SK-N-SH (cell line): ENCODE results near the gene EFCAB14. TPM values are rescaled to one million over a fixed set of nuclear protein-coding genes. Genes with fewer than 3 reads are reported as not detected.
A peak's percentile ranks its signal among the peaks of the same experiment; 100 is the strongest.

Experiments
- CTCF ChIA-PET: fragments of 300-600, 350-600 bp; formaldehyde crosslinking; extraction: SDS; loops from one replicate; lab custom pipeline; 2021; lab: Yijun Ruan, JAX
- POLR2A ChIA-PET: fragments of 350-600 bp; sonication (Branson Sonifier 250); formaldehyde crosslinking; extraction: SDS; loops from one replicate; lab custom pipeline; 2020; ENCODE audit warnings: antibody characterized with exemption, inconsistent platforms; lab: Yijun Ruan, JAX
- DNase-seq: peaks from one replicate; pipeline ENCODE4 v3.0.0; 2012
- H2AFZ ChIP-seq: fragments of 200-600 bp; sonication (generic); 2 replicates; pipeline ENCODE4 v1.8.1; 2016; ENCODE audit warnings: antibody characterized with exemption, mild to moderate bottlenecking, low read depth
- H3F3A ChIP-seq: fragments of 200-600 bp; sonication (generic); replicated peaks from 2 replicates; pipeline ENCODE3; 2016; ENCODE audit warnings: antibody characterized with exemption, mild to moderate bottlenecking; ENCODE audit not compliant: insufficient read depth
- H3K27ac ChIP-seq, 2 experiments: fragments of 200-500 bp in 1 of 2; fragments of 200-600 bp in 1 of 2; sonication (Bioruptor generic) in 1 of 2; sonication (generic), shearing (Covaris generic) in 1 of 2; 2 replicates each; pipeline versions ENCODE4 v1.5.1 to v1.6.1; 2014 to 2016; ENCODE audit warnings: low read depth in 2 of 2, inconsistent platforms in 1 of 2, low read length in 1 of 2, mild to moderate bottlenecking in 1 of 2, mixed read lengths in 1 of 2
- H3K27me3 ChIP-seq: fragments of 200-600 bp; sonication (generic), shearing (Covaris generic); 2 replicates; pipeline ENCODE4 v1.6.1; 2016; ENCODE audit warnings: mixed run types; ENCODE audit not compliant: insufficient read depth
- H3K36me3 ChIP-seq, 2 experiments: fragments of 200-500 bp in 1 of 2; fragments of 200-600 bp in 1 of 2; sonication (Bioruptor generic) in 1 of 2; sonication (generic) in 1 of 2; replicated peaks in 1 of 2; 2 replicates each; pipeline versions ENCODE3 to v1.5.1; 2014 to 2016; ENCODE audit warnings: low read length in 1 of 2, mild to moderate bottlenecking in 1 of 2; ENCODE audit not compliant: insufficient read depth in 2 of 2, control insufficient read depth in 1 of 2
- H3K4me1 ChIP-seq, 2 experiments: fragments of 200-500 bp in 1 of 2; fragments of 200-600 bp in 1 of 2; sonication (Bioruptor generic) in 1 of 2; sonication (generic), shearing (Covaris generic) in 1 of 2; 2 replicates each; pipeline versions ENCODE4 v1.5.1 to v1.6.1; 2014 to 2016; ENCODE audit warnings: low read depth in 1 of 2, low read length in 1 of 2, mixed run types in 1 of 2; ENCODE audit not compliant: insufficient read depth in 2 of 2, control insufficient read depth in 1 of 2
- H3K4me2 ChIP-seq: fragments of 200-600 bp; sonication (generic), shearing (Covaris generic); 2 replicates; pipeline ENCODE4 v1.6.1; 2017; ENCODE audit warnings: mixed run types
- H3K4me3 ChIP-seq, 2 experiments: fragments of 200-500 bp in 1 of 2; fragments of 200-600 bp in 1 of 2; sonication (Bioruptor generic) in 1 of 2; sonication (generic), shearing (Covaris generic) in 1 of 2; 2 replicates each; pipeline versions ENCODE4 v1.5.1 to v1.8.1; 2014 to 2016; ENCODE audit warnings: low read depth in 2 of 2, inconsistent platforms in 1 of 2, low read length in 1 of 2, mild to moderate bottlenecking in 1 of 2, mixed read lengths in 1 of 2, moderate library complexity in 1 of 2
- H3K79me2 ChIP-seq: fragments of 200-600 bp; sonication (generic); 2 replicates; pipeline ENCODE4 v1.8.1; 2017; ENCODE audit warnings: mild to moderate bottlenecking; ENCODE audit not compliant: insufficient read depth
- H3K9ac ChIP-seq: fragments of 200-600 bp; sonication (generic); 2 replicates; pipeline ENCODE4 v1.6.1; 2017; ENCODE audit warnings: mixed run types
- H3K9me2 ChIP-seq: fragments of 200-600 bp; sonication (generic); 2 replicates; pipeline ENCODE4 v1.6.1; 2017; ENCODE audit warnings: mixed run types
- H3K9me3 ChIP-seq: fragments of 200-600 bp; sonication (generic); 2 replicates; pipeline ENCODE4 v1.6.1; 2017; ENCODE audit warnings: mixed run types, mild to moderate bottlenecking, moderate library complexity
- H4K20me1 ChIP-seq: fragments of 200-600 bp; sonication (generic); 2 replicates; pipeline ENCODE4 v1.6.1; 2017; ENCODE audit warnings: mild to moderate bottlenecking, mixed run types; ENCODE audit not compliant: insufficient read depth
- CHD2 ChIP-seq: fragments of 150-350 bp; IDR thresholded peaks from 2 replicates; pipeline ENCODE4 v1.6.1; 2018; ENCODE audit warnings: low read length; ENCODE audit not compliant: partially characterized antibody
- EP300 ChIP-seq, 2 experiments: IDR thresholded peaks; 2 replicates each; pipeline versions ENCODE4 v1.4.0 to v1.6.1; 2012; ENCODE audit warnings: borderline replicate concordance in 1 of 2, low read depth in 1 of 2, low read length in 1 of 2
- EZH2phosphoT487 ChIP-seq: fragments of 200-600 bp; sonication (generic); IDR thresholded peaks from 2 replicates; pipeline ENCODE4 v1.6.1; 2017; ENCODE audit warnings: low read depth, mixed run types, mild to moderate bottlenecking, antibody characterized with exemption, moderate library complexity, borderline replicate concordance
- FOSL2 ChIP-seq: IDR thresholded peaks from 2 replicates; pipeline ENCODE4 v1.4.0; 2012; ENCODE audit warnings: low read depth, mild to moderate bottlenecking, moderate library complexity, borderline replicate concordance
- GATA2 ChIP-seq: sonication (generic); formaldehyde crosslinking; IDR thresholded peaks from 2 replicates; pipeline ENCODE4 v1.5.0; 2020; ENCODE audit warnings: mild to moderate bottlenecking, missing genetic modification reagents
- MXI1 ChIP-seq: IDR thresholded peaks from 2 replicates; pipeline ENCODE4 v1.6.1; 2012; ENCODE audit warnings: mild to moderate bottlenecking, low read depth, low read length, improper control_type of control experiment
- POLR2AphosphoS5 ChIP-seq: IDR thresholded peaks from 2 replicates; pipeline ENCODE4 v1.6.1; 2012; ENCODE audit warnings: low read depth, low read length
- RAD21 ChIP-seq: IDR thresholded peaks from 2 replicates; pipeline ENCODE4 v1.6.1; 2012; ENCODE audit warnings: mild to moderate bottlenecking, low read length
- RCOR1 ChIP-seq: fragments of 150-350 bp; IDR thresholded peaks from 2 replicates; pipeline ENCODE4 v1.6.1; 2017; ENCODE audit warnings: antibody characterized with exemption, low read length
- SMC3 ChIP-seq: IDR thresholded peaks from 2 replicates; pipeline ENCODE4 v1.6.1; 2012; ENCODE audit warnings: low read depth, low read length, improper control_type of control experiment
- TAF1 ChIP-seq: IDR thresholded peaks from 2 replicates; pipeline ENCODE4 v1.6.1; 2012; ENCODE audit warnings: low read depth, mild to moderate bottlenecking, low read length, moderate library complexity, borderline replicate concordance
- TCF12 ChIP-seq: IDR thresholded peaks from 2 replicates; pipeline ENCODE4 v1.4.0; 2012
- WGBS: methylation state at CpG from one replicate; pipeline ENCODE4 v1.1.6; 2017; ENCODE audit warnings: low lambda C conversion rate; 5-methylcytosine and 5-hydroxymethylcytosine counted together
- polyA plus RNA-seq, 3 experiments: library from polyadenylated mRNA; depleted of rRNA; stranded (reverse); fragments of >200 nt; gene quantifications; 2 replicates each; pipeline ENCODE4 v1.2.3, GENCODE V29; 2012
- TF ChIP-seq, protein P1 (sequence below): IDR thresholded peaks from 2 replicates; pipeline ENCODE4 v1.4.0; 2012; ENCODE audit warnings: low read depth, borderline replicate concordance
- TF ChIP-seq, protein P2 (sequence below): IDR thresholded peaks from 2 replicates; pipeline ENCODE4 v1.4.0; 2012; ENCODE audit warnings: low read depth, borderline replicate concordance
- TF ChIP-seq, protein P3 (sequence below): fragments of 200-600 bp; sonication (generic); IDR thresholded peaks from 2 replicates; pipeline ENCODE4 v1.6.1; 2017; ENCODE audit warnings: antibody characterized with exemption, mild to moderate bottlenecking, moderate library complexity

EFCAB14 gene
- polyA plus RNA-seq, 1 of the 3 experiments (the other 2 are of a cell fraction): 13.6 TPM

DNA sequence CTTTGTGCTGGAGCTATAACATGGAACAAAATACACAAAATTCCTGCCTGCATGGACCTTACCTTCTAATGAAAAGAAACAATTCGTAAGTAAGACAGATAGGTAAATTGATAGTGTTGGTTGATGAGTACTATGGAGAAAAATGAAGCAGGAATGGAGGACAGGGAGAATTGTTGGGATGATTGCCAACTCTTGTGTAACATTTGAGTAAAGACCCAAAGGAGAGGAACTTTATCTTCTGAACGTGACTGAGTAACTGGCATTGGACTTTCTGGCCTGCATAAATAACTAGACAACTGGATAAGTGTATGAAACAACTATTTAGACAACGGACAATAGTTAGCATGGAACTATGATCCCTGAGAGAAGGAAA, 6.8 kb upstream of the EFCAB14 start:
- Histone ChIP-seq H3K36me3 (no peaks in the 10 kb centered on the region), H3K4me3 (no peak overlapping the region), H4K20me1 (no peaks in the 10 kb centered on the region), H3F3A (no peaks in the 10 kb centered on the region), H3K4me1 (no peaks in the 10 kb centered on the region; a peak in 1 of 4 replicates), H3K4me2 (no peak overlapping the region), H3K79me2 (no peaks in the 10 kb centered on the region), H3K9ac (no peak overlapping the region), H3K9me3 (no peaks in the 10 kb centered on the region), H3K9me2 (no peaks in the 10 kb centered on the region), H3K27ac (no peak overlapping the region), H3K27me3 (no peaks in the 10 kb centered on the region; the same call in 1 of the 2 replicates), H2AFZ (no peak overlapping the region)
- CTCF ChIA-PET: interaction anchor here (0.5 to 3.9 kb wide), 28 partner anchors 11 to 322 kb away, joined by 3 to 25 read pairs (median 4); no protein-coding TSS in a partner anchor
- DNase-seq: no peak
- 10% methylated on average over 3 of the region's 3 CpGs for WGBS
- TF ChIP-seq, protein P1, sequence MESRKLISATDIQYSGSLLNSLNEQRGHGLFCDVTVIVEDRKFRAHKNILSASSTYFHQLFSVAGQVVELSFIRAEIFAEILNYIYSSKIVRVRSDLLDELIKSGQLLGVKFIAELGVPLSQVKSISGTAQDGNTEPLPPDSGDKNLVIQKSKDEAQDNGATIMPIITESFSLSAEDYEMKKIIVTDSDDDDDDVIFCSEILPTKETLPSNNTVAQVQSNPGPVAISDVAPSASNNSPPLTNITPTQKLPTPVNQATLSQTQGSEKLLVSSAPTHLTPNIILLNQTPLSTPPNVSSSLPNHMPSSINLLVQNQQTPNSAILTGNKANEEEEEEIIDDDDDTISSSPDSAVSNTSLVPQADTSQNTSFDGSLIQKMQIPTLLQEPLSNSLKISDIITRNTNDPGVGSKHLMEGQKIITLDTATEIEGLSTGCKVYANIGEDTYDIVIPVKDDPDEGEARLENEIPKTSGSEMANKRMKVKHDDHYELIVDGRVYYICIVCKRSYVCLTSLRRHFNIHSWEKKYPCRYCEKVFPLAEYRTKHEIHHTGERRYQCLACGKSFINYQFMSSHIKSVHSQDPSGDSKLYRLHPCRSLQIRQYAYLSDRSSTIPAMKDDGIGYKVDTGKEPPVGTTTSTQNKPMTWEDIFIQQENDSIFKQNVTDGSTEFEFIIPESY: no peak
- TF ChIP-seq FOSL2 (no peak), TCF12 (no peak), POLR2AphosphoS5 (no peak), RCOR1 (no peak), TAF1 (no peak), EP300 (IDR thresholded peaks at IDR 0.05; ENCODE audit: borderline replicate concordance in 1 of 2, low read depth in 1 of 2, low read length in 1 of 2) (no peak), EZH2phosphoT487 (no peak), GATA2 (CRISPR knock-in tag) (no peak)
- TF ChIP-seq, protein P2, sequence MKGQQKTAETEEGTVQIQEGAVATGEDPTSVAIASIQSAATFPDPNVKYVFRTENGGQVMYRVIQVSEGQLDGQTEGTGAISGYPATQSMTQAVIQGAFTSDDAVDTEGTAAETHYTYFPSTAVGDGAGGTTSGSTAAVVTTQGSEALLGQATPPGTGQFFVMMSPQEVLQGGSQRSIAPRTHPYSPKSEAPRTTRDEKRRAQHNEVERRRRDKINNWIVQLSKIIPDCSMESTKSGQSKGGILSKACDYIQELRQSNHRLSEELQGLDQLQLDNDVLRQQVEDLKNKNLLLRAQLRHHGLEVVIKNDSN: no peak
- POLR2A ChIA-PET: no interaction called here

DNA sequence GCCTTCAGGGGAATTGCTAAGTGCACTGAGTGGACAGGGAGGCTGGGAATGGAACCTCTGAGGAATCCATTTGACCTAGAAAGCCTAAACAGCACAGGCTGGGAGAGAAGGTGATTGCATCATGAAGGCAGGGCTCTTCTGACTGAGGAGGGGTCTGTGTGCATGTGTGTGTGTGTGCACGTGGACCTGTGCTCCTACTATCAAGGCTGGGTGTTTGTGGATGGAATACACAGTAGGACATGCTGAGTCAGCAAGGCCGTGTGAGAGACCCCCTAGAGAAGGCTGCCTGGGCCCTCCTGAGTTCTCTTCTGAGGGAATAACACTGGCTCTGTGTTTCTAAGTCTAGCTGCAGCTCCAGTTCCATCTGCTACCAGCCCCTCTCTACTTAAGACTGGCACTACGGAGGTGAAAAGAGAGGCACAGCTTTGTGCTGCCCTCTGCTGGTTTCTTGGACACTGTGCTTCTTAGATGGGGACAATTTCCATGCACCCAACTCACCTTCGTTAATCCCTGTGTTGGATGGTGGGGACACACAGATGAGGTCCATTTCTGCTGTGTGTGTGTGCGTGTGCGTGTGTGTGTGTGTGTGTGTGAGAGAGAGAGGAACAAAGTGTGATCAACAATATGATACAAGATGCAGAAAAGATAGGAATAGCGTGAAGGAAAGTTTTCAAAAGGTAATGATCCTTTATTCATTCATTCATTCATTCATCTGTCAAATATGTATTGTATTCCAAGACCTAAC, 6.2 kb upstream of the EFCAB14 start:
- Histone ChIP-seq H3K36me3 (no peaks in the 10 kb centered on the region), H3K27ac (no peak overlapping the region), H3F3A (no peaks in the 10 kb centered on the region), H4K20me1 (no peaks in the 10 kb centered on the region), H3K9me2 (no peaks in the 10 kb centered on the region), H2AFZ (no peak overlapping the region), H3K4me2 (no peak overlapping the region), H3K4me3 (no peak overlapping the region; a peak in 1 of 4 replicates), H3K27me3 (no peaks in the 10 kb centered on the region; the same call in 1 of the 2 replicates), H3K9ac (no peak overlapping the region), H3K9me3 (no peaks in the 10 kb centered on the region), H3K4me1 (no peaks in the 10 kb centered on the region; a peak in 1 of 4 replicates), H3K79me2 (no peaks in the 10 kb centered on the region)
- ChIA-PET POLR2A (no interaction called here), CTCF (interaction anchor here (0.5 to 3.9 kb wide), 42 partner anchors 10 to 322 kb away, joined by 3 to 25 read pairs (median 4); a partner anchor contains a TSS)
- DNase-seq: peak; percentile 65
- WGBS: 21% methylated on average over 7 of the region's 7 CpGs
- TF ChIP-seq, protein P3, sequence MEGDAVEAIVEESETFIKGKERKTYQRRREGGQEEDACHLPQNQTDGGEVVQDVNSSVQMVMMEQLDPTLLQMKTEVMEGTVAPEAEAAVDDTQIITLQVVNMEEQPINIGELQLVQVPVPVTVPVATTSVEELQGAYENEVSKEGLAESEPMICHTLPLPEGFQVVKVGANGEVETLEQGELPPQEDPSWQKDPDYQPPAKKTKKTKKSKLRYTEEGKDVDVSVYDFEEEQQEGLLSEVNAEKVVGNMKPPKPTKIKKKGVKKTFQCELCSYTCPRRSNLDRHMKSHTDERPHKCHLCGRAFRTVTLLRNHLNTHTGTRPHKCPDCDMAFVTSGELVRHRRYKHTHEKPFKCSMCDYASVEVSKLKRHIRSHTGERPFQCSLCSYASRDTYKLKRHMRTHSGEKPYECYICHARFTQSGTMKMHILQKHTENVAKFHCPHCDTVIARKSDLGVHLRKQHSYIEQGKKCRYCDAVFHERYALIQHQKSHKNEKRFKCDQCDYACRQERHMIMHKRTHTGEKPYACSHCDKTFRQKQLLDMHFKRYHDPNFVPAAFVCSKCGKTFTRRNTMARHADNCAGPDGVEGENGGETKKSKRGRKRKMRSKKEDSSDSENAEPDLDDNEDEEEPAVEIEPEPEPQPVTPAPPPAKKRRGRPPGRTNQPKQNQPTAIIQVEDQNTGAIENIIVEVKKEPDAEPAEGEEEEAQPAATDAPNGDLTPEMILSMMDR: peak; percentile 84
- TF ChIP-seq RAD21 (peak; percentile 85), CHD2 (no peak), MXI1 (no peak), TAF1 (no peak), SMC3 (peak; percentile 84)
